H54 (cell line): Measurements from ENCODE around the gene CSF3.

Source experiments
- DNase-seq: peaks from one replicate; pipeline ENCODE4 v3.0.0; 2011; ENCODE audit warnings: low spot score, mixed read lengths; ENCODE audit not compliant: insufficient read length
- FAIRE-seq: peaks from 3 replicates; lab custom pipeline; 2011; peaks lifted over from hg19 to GRCh38; lab: Jason Lieb, UNC
- POLR2A ChIP-seq: IDR thresholded peaks from 2 replicates; pipeline ENCODE4 v1.6.1; 2011; ENCODE audit warnings: low read depth, mild to moderate bottlenecking, low read length

Gene CSF3

DNA sequence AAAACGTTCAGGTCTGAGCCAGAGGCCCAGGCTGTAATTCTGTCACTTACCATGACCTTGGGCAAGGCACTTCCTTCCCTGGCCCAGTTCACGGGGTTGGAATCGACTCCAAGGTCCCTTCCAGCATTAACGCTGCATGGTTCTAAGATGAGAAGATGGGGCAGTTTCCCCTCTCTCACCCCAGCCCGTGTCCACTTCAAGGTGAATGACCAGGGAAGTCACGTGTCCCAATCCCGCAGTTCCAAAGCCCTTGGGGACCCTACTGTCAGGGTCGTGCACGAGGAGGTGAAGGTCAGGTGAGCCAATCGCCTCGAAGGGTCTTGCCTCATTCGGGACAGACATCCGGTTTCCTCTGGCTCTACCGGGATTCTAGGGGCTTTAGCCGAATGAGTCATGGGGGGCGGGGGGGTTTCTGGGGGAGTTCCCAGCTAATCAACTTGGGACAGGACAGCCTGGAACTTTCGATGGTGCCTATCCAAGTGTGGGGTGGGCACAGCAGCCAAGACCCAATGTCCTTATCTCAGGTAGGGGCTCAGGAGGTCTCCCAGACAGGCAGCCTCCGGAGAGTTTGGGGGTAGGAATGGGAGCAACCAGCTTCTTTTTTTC, 762 bp upstream of the CSF3 start:
- DNase-seq (no peak), FAIRE-seq (no peak)
- TF ChIP-seq POLR2A, result no peak

- no peak for FAIRE-seq
- no peak for DNase-seq
- no peak for TF ChIP-seq POLR2A
Measured at GRCh38 chr17:40015998-40016985, 1.1 kb downstream of the CSF3 start.

GRCh38 chr17:40017422-40018080, 2.3 kb downstream of the CSF3 start:
- FAIRE-seq, result no peak
- TF ChIP-seq POLR2A, result no peak
- no peak for DNase-seq

GRCh38 chr17:40018211-40019121, 3.2 kb downstream of the CSF3 start:
- DNase-seq, result no peak
- FAIRE-seq, result no peak
- TF ChIP-seq POLR2A, result no peak

GRCh38 chr17:40019140-40019991, 4.1 kb downstream of the CSF3 start:
- FAIRE-seq, result no peak
- TF ChIP-seq POLR2A, result no peak
- no peak for DNase-seq

- DNase-seq (no peak), FAIRE-seq (no peak)
- TF ChIP-seq POLR2A, result no peak
Measured at GRCh38 chr17:40020146-40020545, 4.9 kb downstream of the CSF3 start.

- peak; percentile 79 for FAIRE-seq
- peak; percentile 96 for DNase-seq
- TF ChIP-seq POLR2A, result no peak
Measured at GRCh38 chr17:40021451-40021971, 6.3 kb downstream of the CSF3 start.

GRCh38 chr17:40022497-40022896, 7.3 kb downstream of the CSF3 start:
- FAIRE-seq (no peak), DNase-seq (no peak)
- no peak for TF ChIP-seq POLR2A

DNA sequence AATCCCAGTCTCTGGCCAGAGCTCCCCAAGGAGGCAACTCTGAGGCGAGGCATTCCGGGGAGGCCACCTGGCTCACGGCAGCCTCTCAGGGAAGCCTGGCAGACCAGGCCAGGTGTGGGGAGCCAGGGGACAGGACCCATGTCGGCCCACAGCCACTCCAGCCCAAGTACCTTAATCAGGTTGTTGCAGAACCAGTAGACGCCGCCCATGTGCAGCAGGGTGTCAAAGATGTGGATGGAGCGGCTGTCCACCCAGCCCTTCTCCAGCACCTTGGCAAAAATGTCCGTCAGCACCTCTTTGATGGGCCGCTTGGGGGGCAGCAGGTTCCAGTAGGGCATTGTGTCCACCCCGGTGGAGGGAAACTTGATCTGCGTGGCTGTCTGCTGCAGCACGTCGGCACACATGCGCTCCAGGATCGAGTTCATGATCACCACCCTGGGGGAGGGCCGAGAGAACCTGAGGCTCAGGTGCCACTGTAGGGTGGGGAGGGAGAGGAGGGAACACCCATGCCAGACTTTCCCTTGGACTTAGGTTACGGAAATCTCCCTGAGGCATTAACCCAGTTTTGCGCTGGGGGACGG, 7.8 kb downstream of the CSF3 start:
- DNase-seq (no peak), FAIRE-seq (no peak)
- TF ChIP-seq POLR2A, result no peak

- DNase-seq (no peak), FAIRE-seq (no peak)
- TF ChIP-seq POLR2A, result no peak
Measured at GRCh38 chr17:40023590-40024292, 8.5 kb downstream of the CSF3 start.

DNA sequence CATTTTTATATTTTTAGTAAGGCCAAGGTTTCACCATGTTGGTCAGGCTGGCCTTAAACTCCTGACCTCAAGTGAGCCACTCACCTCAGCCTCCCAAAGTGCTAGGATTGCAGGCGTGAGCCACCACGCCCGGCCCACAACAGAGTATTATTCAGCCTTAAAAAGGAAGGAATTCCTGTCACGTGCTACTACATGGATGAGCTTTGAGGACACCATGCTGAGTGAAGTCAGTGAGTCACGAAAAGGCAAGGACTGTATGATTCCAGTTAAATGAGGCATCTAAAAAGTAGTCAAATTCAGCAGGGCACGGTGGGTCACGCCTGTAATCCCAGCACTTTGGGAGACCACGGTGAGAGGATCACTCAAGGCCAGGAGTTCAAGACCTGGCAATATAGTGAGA, 9.7 kb downstream of the CSF3 start:
- TF ChIP-seq POLR2A, result no peak
- FAIRE-seq, result no peak
- no peak for DNase-seq
